Thoracic aorta (tissue), 2 donors: ENCODE results near the gene USP13. TPM values are rescaled to one million over a fixed set of nuclear protein-coding genes. Genes with fewer than 3 reads are reported as not detected.

Experiments used
- ATAC-seq: fragments of 150-250 bp; one replicate; pipeline ENCODE4 v1.8.0; 2017; ENCODE audit warnings: low read depth; ENCODE audit not compliant: insufficient number of reproducible peaks, low FRiP score
- DNase-seq: peaks from one replicate; pipeline ENCODE4 v3.0.0-alpha.2; 2020; ENCODE audit warnings: low spot score
- H3K27ac ChIP-seq, 2 donors: fragments of 200-600 bp; sonication (generic); 1 replicate in 1 of 2; 2 replicates in 1 of 2; pipeline ENCODE4 v1.5.1; 2016; ENCODE audit warnings: mild to moderate bottlenecking in 2 of 2, moderate library complexity in 2 of 2
- H3K27me3 ChIP-seq: fragments of 200-600 bp; sonication (generic); replicated peaks from 2 replicates; pipeline ENCODE4 v1.6.0; 2016; ENCODE audit warnings: mild to moderate bottlenecking; ENCODE audit not compliant: insufficient read depth
- H3K36me3 ChIP-seq: fragments of 200-600 bp; sonication (generic); one replicate; pipeline ENCODE4 v1.5.1; 2016
- H3K4me1 ChIP-seq, 2 donors: fragments of 200-600 bp; sonication (generic); 1 replicate in 1 of 2; 2 replicates in 1 of 2; pipeline versions ENCODE4 v1.5.1 to v1.6.0; 2016; ENCODE audit warnings: low read depth in 2 of 2, mild to moderate bottlenecking in 1 of 2; ENCODE audit not compliant: control insufficient read depth in 1 of 2
- H3K4me3 ChIP-seq: fragments of 200-600 bp; sonication (generic); 2 replicates; pipeline ENCODE4 v1.5.1; 2016; ENCODE audit warnings: mild to moderate bottlenecking
- H3K9me3 ChIP-seq: fragments of 200-600 bp; sonication (generic); 2 replicates; pipeline ENCODE4 v1.5.1; 2016
- CTCF ChIP-seq: fragments of 200-600 bp; sonication (generic); IDR thresholded peaks from one replicate; pipeline ENCODE4 v1.5.1; 2019; ENCODE audit warnings: antibody characterized with exemption
- total RNA-seq, 2 donors: library from RNA; depleted of rRNA; stranded (reverse); fragments of >200 nt; gene quantifications; one replicate each; pipeline versions ENCODE4 v1.1.0 to v1.2.3, GENCODE V29; 2016

USP13 gene
- 1 to 10 TPM; 5.1 to 8.2 TPM for total RNA-seq

- DNase-seq (peak; percentile 5), ATAC-seq (peak; percentile 54)
- Histone ChIP-seq H3K9me3 (no peaks in the 10 kb centered on the region), H3K4me1 (peaks cover 6 to 7% of the 10 kb centered on the region in 2 donors), H3K27ac (peak within 1 kb of the TSS; percentile 89 to 94), H3K27me3 (no peaks in the 10 kb centered on the region), H3K36me3 (no peaks in the 10 kb centered on the region), H3K4me3 (peak within 1 kb of the TSS; percentile 89)
- peak; percentile 33 for TF ChIP-seq CTCF
Measured at GRCh38 chr3:179652447-179653095, at the start of gene USP13. USP13 (plus strand) TSS chr3:179653040; CDS start chr3:179653226, 186 bp downstream.

GRCh38 chr3:179603321-179603720, 49.5 kb upstream of the USP13 start:
- Histone ChIP-seq H3K4me1 (peaks cover 17 to 21% of the 10 kb centered on the region in 2 donors), H3K27ac (no peak overlapping the region), H3K9me3 (no peaks in the 10 kb centered on the region), H3K36me3 (peaks cover 18% of the 10 kb centered on the region), H3K27me3 (no peaks in the 10 kb centered on the region), H3K4me3 (peak overlapping the region; percentile 77)
- no peak for TF ChIP-seq CTCF
- ATAC-seq (no peak), DNase-seq (no peak)

- DNase-seq (no peak), ATAC-seq (no peak)
- H3K36me3 ChIP-seq, result peaks cover 18% of the 10 kb centered on the region
- no peak for TF ChIP-seq CTCF
- H3K4me3 ChIP-seq, result peak overlapping the region; percentile 77
- H3K27me3 ChIP-seq, result no peaks in the 10 kb centered on the region
- H3K9me3 ChIP-seq, result no peaks in the 10 kb centered on the region
- peak overlapping the region; percentile 67 to 85 for H3K27ac ChIP-seq
- H3K4me1 ChIP-seq, result peaks cover 17 to 21% of the 10 kb centered on the region in 2 donors
Measured at GRCh38 chr3:179603831-179604230, 49.0 kb upstream of the USP13 start.

- no peak for TF ChIP-seq CTCF
- DNase-seq (peak; percentile 91), ATAC-seq (peak; percentile 99)
- H3K9me3 ChIP-seq, result no peaks in the 10 kb centered on the region
- H3K36me3 ChIP-seq, result peaks cover 17% of the 10 kb centered on the region
- peaks cover 17 to 21% of the 10 kb centered on the region in 2 donors for H3K4me1 ChIP-seq
- peak within 1 kb of the TSS; percentile 67 to 85 for H3K27ac ChIP-seq
- peak within 1 kb of the TSS; percentile 77 for H3K4me3 ChIP-seq
- no peaks in the 10 kb centered on the region for H3K27me3 ChIP-seq
Measured at GRCh38 chr3:179604321-179605078, 48.3 kb upstream of the USP13 start, which contains the start of the genes MRPL47 and NDUFB5. MRPL47 (minus strand) TSS chr3:179604638; CDS start chr3:179604624, 14 bp downstream. NDUFB5 (plus strand) TSS chr3:179604794; CDS start chr3:179604816, 22 bp downstream.

GRCh38 chr3:179606534-179607085, 46.2 kb upstream of the USP13 start:
- TF ChIP-seq CTCF, result no peak
- no peaks in the 10 kb centered on the region for H3K27me3 ChIP-seq
- no peak overlapping the region for H3K4me3 ChIP-seq
- no peaks in the 10 kb centered on the region for H3K36me3 ChIP-seq
- peaks cover 17 to 21% of the 10 kb centered on the region in 2 donors for H3K4me1 ChIP-seq
- H3K27ac ChIP-seq, result no peak overlapping the region
- DNase-seq (no peak), ATAC-seq (no peak)
- no peaks in the 10 kb centered on the region for H3K9me3 ChIP-seq
